DOHH2 (cell line): Measurements from ENCODE around the gene PITX2.

Experiments used
- H3F3A ChIP-seq: fragments of 200-600 bp; sonication (generic), shearing (Covaris generic); 2 replicates; pipeline ENCODE4 v1.6.0; 2016; ENCODE audit warnings: antibody characterized with exemption, mild to moderate bottlenecking; ENCODE audit not compliant: control insufficient read depth, insufficient read depth
- H3K27ac ChIP-seq: fragments of 200-600 bp; sonication (generic); 2 replicates; pipeline ENCODE4 v1.5.1; 2014; ENCODE audit warnings: low read depth, mild to moderate bottlenecking, low read length, moderate library complexity
- H3K27me3 ChIP-seq: fragments of 200-600 bp; sonication (generic); 2 replicates; pipeline ENCODE4 v1.6.1; 2014; ENCODE audit warnings: mild to moderate bottlenecking, low read length, mixed read lengths; ENCODE audit not compliant: control insufficient read depth
- H3K36me3 ChIP-seq: fragments of 200-600 bp; sonication (generic); 2 replicates; pipeline ENCODE4 v1.6.1; 2014; ENCODE audit warnings: mild to moderate bottlenecking, low read length, moderate library complexity, mixed read lengths; ENCODE audit not compliant: control insufficient read depth
- H3K4me1 ChIP-seq: fragments of 200-600 bp; sonication (generic); 2 replicates; pipeline ENCODE4 v1.6.1; 2014; ENCODE audit warnings: mild to moderate bottlenecking, low read length, mixed read lengths; ENCODE audit not compliant: control insufficient read depth
- H3K4me2 ChIP-seq: fragments of 200-600 bp; sonication (generic); 2 replicates; pipeline ENCODE4 v1.6.0; 2014; ENCODE audit warnings: mild to moderate bottlenecking, low read length, moderate library complexity
- H3K4me3 ChIP-seq: fragments of 200-600 bp; sonication (generic); 2 replicates; pipeline ENCODE4 v1.5.1; 2014; ENCODE audit warnings: mild to moderate bottlenecking, low read length, mixed read lengths
- H3K79me2 ChIP-seq: fragments of 200-600 bp; sonication (generic); 2 replicates; pipeline ENCODE4 v1.6.1; 2014; ENCODE audit warnings: mild to moderate bottlenecking, low read length, mixed read lengths; ENCODE audit not compliant: control insufficient read depth
- H3K9me2 ChIP-seq: fragments of 200-600 bp; sonication (generic); replicated peaks from 2 replicates; pipeline ENCODE4 v1.6.1; 2014; ENCODE audit warnings: mild to moderate bottlenecking, low read length, mixed read lengths; ENCODE audit not compliant: control insufficient read depth
- H3K9me3 ChIP-seq: fragments of 200-600 bp; sonication (generic); 2 replicates; pipeline ENCODE4 v1.6.1; 2014; ENCODE audit warnings: antibody characterized with exemption, low read length, mixed read lengths; ENCODE audit not compliant: control insufficient read depth, insufficient read depth
- H4K20me1 ChIP-seq: fragments of 200-600 bp; sonication (generic); 2 replicates; pipeline ENCODE4 v1.6.0; 2014; ENCODE audit warnings: low read depth, mild to moderate bottlenecking, antibody characterized with exemption, low read length, moderate library complexity; ENCODE audit not compliant: control insufficient read depth, insufficient read depth
- EZH2phosphoT487 ChIP-seq: fragments of 200-600 bp; sonication (generic); IDR thresholded peaks from 2 replicates; pipeline ENCODE4 v1.6.1; 2017; ENCODE audit warnings: borderline replicate concordance, mild to moderate bottlenecking, antibody characterized with exemption, low read length, moderate library complexity, mixed read lengths
- TF ChIP-seq, protein P1 (sequence below): fragments of 200-600 bp; sonication (generic); IDR thresholded peaks from one replicate; pipeline ENCODE4 v1.5.1; 2014; ENCODE audit warnings: antibody characterized with exemption, mild to moderate bottlenecking, low read depth, low read length; ENCODE audit not compliant: poor library complexity, severe bottlenecking

Gene PITX2

DNA sequence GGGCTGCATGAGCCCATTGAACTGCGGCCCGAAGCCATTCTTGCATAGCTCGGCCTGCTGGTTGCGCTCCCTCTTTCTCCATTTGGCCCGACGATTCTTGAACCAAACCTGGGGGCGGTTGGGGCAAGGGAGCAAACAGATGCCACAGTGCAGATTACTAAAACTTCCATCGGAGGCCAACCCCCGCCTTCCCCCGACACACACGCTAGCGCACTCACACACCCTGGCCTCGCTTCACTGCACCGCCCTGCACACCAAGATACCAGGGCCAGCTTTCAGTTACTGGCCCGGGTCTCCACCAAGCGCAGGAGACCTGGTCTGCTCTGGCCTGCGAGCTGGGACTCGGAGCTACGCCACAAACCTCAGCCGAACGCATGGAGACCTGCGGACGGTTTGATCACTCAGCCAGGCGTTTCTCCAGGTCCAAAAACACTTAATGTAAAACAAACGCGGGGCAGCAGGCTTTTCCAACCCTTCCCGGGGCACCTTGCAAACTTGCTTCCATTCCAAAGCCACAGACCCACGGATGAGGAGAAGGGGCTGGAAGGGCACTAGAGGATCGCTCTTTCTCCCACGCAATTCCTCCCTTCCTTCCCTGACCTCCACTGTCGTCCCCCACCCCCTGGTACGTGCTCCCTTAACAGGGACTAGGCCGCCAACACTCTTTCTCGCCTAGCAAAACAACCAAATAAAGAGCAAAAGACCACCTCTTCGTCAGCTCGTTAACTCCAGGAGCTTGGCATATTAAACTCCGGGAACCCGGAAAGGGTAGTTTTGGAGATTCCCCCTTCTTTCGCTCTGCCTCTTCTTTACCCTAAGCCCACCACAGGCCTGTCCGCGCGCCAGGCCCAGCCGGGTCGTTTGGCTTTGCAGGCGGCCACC, 4.1 kb downstream of the PITX2 start:
- H3K9me3 ChIP-seq, result peaks cover 10% of the 10 kb centered on the region; the same call in 1 of the 2 replicates
- peaks cover 9% of the 10 kb centered on the region for H3K27me3 ChIP-seq
- H3K9me2 ChIP-seq, result no peaks in the 10 kb centered on the region
- no peaks in the 10 kb centered on the region for H3K79me2 ChIP-seq
- H3K36me3 ChIP-seq, result no peaks in the 10 kb centered on the region
- H3K4me3 ChIP-seq, result no peak overlapping the region
- H4K20me1 ChIP-seq, result no peaks in the 10 kb centered on the region
- no peak for TF ChIP-seq EZH2phosphoT487
- TF ChIP-seq, protein P1, sequence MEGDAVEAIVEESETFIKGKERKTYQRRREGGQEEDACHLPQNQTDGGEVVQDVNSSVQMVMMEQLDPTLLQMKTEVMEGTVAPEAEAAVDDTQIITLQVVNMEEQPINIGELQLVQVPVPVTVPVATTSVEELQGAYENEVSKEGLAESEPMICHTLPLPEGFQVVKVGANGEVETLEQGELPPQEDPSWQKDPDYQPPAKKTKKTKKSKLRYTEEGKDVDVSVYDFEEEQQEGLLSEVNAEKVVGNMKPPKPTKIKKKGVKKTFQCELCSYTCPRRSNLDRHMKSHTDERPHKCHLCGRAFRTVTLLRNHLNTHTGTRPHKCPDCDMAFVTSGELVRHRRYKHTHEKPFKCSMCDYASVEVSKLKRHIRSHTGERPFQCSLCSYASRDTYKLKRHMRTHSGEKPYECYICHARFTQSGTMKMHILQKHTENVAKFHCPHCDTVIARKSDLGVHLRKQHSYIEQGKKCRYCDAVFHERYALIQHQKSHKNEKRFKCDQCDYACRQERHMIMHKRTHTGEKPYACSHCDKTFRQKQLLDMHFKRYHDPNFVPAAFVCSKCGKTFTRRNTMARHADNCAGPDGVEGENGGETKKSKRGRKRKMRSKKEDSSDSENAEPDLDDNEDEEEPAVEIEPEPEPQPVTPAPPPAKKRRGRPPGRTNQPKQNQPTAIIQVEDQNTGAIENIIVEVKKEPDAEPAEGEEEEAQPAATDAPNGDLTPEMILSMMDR, result no peak
- no peaks in the 10 kb centered on the region for H3F3A ChIP-seq
- H3K27ac ChIP-seq, result no peak overlapping the region
- H3K4me2 ChIP-seq, result no peak overlapping the region
- no peaks in the 10 kb centered on the region for H3K4me1 ChIP-seq

DNA sequence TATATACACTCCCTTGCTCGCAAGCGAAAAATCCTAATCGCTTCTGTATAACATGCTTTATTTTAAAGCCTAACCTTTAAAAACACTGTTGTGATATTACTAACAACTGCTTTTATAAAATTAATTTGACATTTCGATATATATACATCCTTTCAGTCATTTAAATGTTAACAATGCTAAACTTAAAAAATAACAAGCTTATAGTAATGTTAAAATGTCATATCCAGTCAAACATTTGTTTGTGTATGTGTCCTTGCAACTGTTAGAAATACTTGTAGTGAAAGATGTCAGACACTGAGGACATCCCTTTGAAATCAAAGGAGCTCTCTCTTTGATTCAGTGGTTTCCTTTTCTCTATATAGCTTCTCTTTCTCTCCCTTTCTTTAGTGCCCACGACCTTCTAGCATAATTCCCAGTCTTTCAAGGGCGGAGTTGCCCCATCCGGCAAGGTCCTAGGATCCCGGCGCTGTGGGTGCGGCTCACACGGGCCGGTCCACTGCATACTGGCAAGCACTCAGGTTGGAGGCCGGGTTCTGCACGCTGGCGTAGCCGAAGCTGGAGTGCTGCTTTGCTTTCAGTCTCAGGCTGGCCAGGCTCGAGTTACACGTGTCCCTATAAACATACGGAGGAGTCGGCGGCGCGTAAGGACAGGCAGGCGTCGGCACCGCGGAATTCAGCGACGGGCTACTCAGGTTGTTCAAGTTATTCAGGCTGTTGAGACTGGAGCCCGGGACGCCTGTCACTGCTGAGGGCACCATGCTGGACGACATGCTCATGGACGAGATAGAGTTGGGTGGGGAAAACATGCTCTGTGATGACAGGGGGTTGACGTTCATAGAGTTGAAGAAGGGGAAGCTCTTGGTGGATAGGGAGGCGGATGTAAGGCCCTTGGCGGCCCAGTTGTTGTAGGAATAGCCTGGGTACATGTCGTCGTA, 5.0 kb downstream of the PITX2 start:
- peaks cover 9% of the 10 kb centered on the region for H3K27me3 ChIP-seq
- no peaks in the 10 kb centered on the region for H3F3A ChIP-seq
- H3K4me3 ChIP-seq, result no peak overlapping the region
- no peaks in the 10 kb centered on the region for H3K36me3 ChIP-seq
- H3K9me2 ChIP-seq, result no peaks in the 10 kb centered on the region
- no peaks in the 10 kb centered on the region for H3K4me1 ChIP-seq
- no peaks in the 10 kb centered on the region for H3K79me2 ChIP-seq
- H3K4me2 ChIP-seq, result no peak overlapping the region
- H3K9me3 ChIP-seq, result peaks cover 10% of the 10 kb centered on the region; the same call in 1 of the 2 replicates
- H4K20me1 ChIP-seq, result no peaks in the 10 kb centered on the region
- H3K27ac ChIP-seq, result no peak overlapping the region
- TF ChIP-seq, protein P1, result no peak
- TF ChIP-seq EZH2phosphoT487, result no peak

DNA sequence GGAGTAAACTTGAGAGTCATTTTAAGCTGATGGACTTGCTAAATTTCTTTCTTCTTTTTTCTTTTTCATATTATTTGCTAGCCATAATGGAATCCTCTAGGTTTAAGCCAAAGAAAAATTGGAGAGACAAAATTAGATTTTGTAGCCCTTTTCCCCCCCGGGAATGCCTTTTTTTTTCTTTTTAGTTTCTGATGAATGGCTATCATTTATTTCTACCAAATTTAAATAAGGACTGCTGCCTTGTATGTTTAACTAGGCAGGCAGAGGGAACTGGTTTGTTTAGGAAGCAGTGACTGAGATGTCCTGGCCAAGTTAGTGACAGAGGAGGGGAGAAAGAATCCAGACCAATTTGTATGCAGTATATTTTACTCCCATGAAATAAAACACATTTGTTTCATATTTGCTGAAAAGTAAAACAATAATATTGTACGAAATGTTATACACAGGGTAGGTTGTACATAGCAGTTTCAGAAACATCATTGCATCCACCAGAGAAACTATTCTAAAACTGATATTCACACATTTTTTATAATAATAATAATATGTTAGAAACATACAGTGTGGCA, 5.7 kb downstream of the PITX2 start:
- Histone ChIP-seq H3K27me3 (peaks cover 9% of the 10 kb centered on the region), H3K9me3 (peaks cover 8% of the 10 kb centered on the region; the same call in 1 of the 2 replicates), H4K20me1 (no peaks in the 10 kb centered on the region)

More for the DNA sequence above, 5.7 kb downstream of the PITX2 start:
- no peak for TF ChIP-seq EZH2phosphoT487
- TF ChIP-seq, protein P1, result no peak
- H3K27ac ChIP-seq, result no peak overlapping the region
- H3K4me3 ChIP-seq, result no peak overlapping the region
- H3K9me2 ChIP-seq, result no peaks in the 10 kb centered on the region
- no peaks in the 10 kb centered on the region for H3K79me2 ChIP-seq
- no peaks in the 10 kb centered on the region for H3F3A ChIP-seq
- H3K36me3 ChIP-seq, result no peaks in the 10 kb centered on the region
- no peak overlapping the region for H3K4me2 ChIP-seq
- no peaks in the 10 kb centered on the region for H3K4me1 ChIP-seq
